ENCODE results near the gene PACSIN1. TPM values are rescaled to one million over a fixed set of nuclear protein-coding genes. Genes with fewer than 3 reads are reported as not detected.

PACSIN1 gene
- total RNA-seq, 1 experiment from 2014 or later = 7.0 TPM

- no peak overlapping the region for H3K23ac ChIP-seq (ENCODE audit: insufficient read length, low read depth, low read length)
- H3K18ac ChIP-seq (ENCODE audit: insufficient read length, low read depth, low read length) = no peak overlapping the region
- no peaks in the 10 kb centered on the region for H3K27me3 ChIP-seq (ENCODE audit: insufficient read depth, low read length)
- Mint-ChIP-seq H3K4me3 (no peak overlapping the region), H3K27me3 (ENCODE audit: low read depth) (no peaks in the 10 kb centered on the region), H3K9me3 (no peaks in the 10 kb centered on the region), H3K36me3 (ENCODE audit: insufficient read depth in 1 of 3, low read depth in 3 of 3) (no peaks in the 10 kb centered on the region), H3K27ac (no peak overlapping the region), H3K4me1 (peaks cover 8 to 20% of the 10 kb centered on the region in 2 experiments)
- no peak overlapping the region for H3T11ph ChIP-seq (ENCODE audit: low read length)
- H3K4me1 ChIP-seq (ENCODE audit: insufficient read depth, low read length) = peaks cover 2% of the 10 kb centered on the region; the same call in 1 of the 2 replicates
- no peak for TF ChIP-seq CTCF (conservative IDR thresholded peaks at IDR 0.05)
- no CpG with 5 or more reads among the region's 4 CpGs for WGBS (ENCODE audit: extremely low coverage, insufficient read length, low lambda C conversion rate)
- no peak overlapping the region for H3K27ac ChIP-seq (ENCODE audit: insufficient read length, low read depth, low read length)
- H2AFZ ChIP-seq (ENCODE audit: low read length) = no peak overlapping the region
- no peak overlapping the region for H3K56ac ChIP-seq (ENCODE audit: insufficient read length, low read depth, low read length)
- no peak for DNase-seq
- H2BK12ac ChIP-seq (ENCODE audit: insufficient read length, low read depth, low read length) = no peak overlapping the region
- no peaks in the 10 kb centered on the region for H3K79me1 ChIP-seq (ENCODE audit: insufficient read depth, low read depth, low read length, poor library complexity, severe bottlenecking)
- no peaks in the 10 kb centered on the region for H3K23me2 ChIP-seq (ENCODE audit: insufficient read length, low read depth, low read length, poor library complexity, severe bottlenecking)
- no peak overlapping the region for H3K14ac ChIP-seq (ENCODE audit: insufficient read depth, low read length)
- H2BK20ac ChIP-seq (ENCODE audit: low read depth, low read length, poor library complexity, severe bottlenecking) = no peak overlapping the region
- no peak overlapping the region for H4K8ac ChIP-seq (replicated peaks; ENCODE audit: insufficient read length, low read depth, low read length)
- H3K9ac ChIP-seq (ENCODE audit: extremely low read depth, insufficient read length, low read length) = no peak overlapping the region
- H2BK120ac ChIP-seq (ENCODE audit: low read depth, low read length, poor library complexity, severe bottlenecking) = no peak overlapping the region
- H3K4me2 ChIP-seq (ENCODE audit: insufficient read depth, insufficient read length, low read length) = no peak overlapping the region
- H3K79me2 ChIP-seq (ENCODE audit: insufficient read depth, low read length) = no peaks in the 10 kb centered on the region
- H2AK5ac ChIP-seq (ENCODE audit: insufficient read length, low read length) = no peak overlapping the region
- no peak overlapping the region for H3K4ac ChIP-seq (ENCODE audit: low read depth, low read length)
- H4K91ac ChIP-seq (ENCODE audit: insufficient read length, low read depth, low read length) = no peak overlapping the region
- no peaks in the 10 kb centered on the region for H4K20me1 ChIP-seq (ENCODE audit: control insufficient read depth, insufficient read depth, insufficient read length)
- no peak overlapping the region for H4K5ac ChIP-seq (ENCODE audit: insufficient read length, low read depth, low read length)
- no peaks in the 10 kb centered on the region for H3K9me3 ChIP-seq (ENCODE audit: control insufficient read depth, low read depth, low read length)
- no peak overlapping the region for H2BK5ac ChIP-seq (ENCODE audit: insufficient read length, low read length)
- no peak overlapping the region for H2BK15ac ChIP-seq (ENCODE audit: low read depth, low read length)
These were observed 27.5 kb downstream of the PACSIN1 start for GRCh38 chr6:34493344-34493743.
